NB4 (cell line): ENCODE results near the gene TRMU.
"Not testable (repeated sequence)": the region's sequence is repeated elsewhere in the genome, so short reads cannot be mapped to it uniquely, and the experiment has no call there.

Experiments
- DNase-seq: peaks from one replicate; pipeline ENCODE4 v3.0.0; 2010; ENCODE audit warnings: low read depth
- H3K4me3 ChIP-seq: one replicate; pipeline ENCODE4 v1.5.1; 2011; ENCODE audit warnings: mild to moderate bottlenecking, low read depth, low read length, moderate library complexity
- MYC ChIP-seq: IDR thresholded peaks from 2 replicates; pipeline ENCODE4 v1.6.1; 2011; ENCODE audit warnings: low read depth, low read length
- POLR2A ChIP-seq: IDR thresholded peaks from 2 replicates; pipeline ENCODE4 v1.6.1; 2011; ENCODE audit warnings: mild to moderate bottlenecking; ENCODE audit not compliant: insufficient read length; ENCODE audit errors: extremely low read depth
- TF ChIP-seq, protein P1 (sequence below): IDR thresholded peaks from one replicate; pipeline ENCODE4 v1.5.1; 2012; ENCODE audit warnings: low read depth, low read length
- TF ChIP-seq, protein P2 (sequence below): IDR thresholded peaks from 2 replicates; pipeline ENCODE4 v1.6.1; 2011; ENCODE audit warnings: low read depth, low read length

TRMU gene

DNA sequence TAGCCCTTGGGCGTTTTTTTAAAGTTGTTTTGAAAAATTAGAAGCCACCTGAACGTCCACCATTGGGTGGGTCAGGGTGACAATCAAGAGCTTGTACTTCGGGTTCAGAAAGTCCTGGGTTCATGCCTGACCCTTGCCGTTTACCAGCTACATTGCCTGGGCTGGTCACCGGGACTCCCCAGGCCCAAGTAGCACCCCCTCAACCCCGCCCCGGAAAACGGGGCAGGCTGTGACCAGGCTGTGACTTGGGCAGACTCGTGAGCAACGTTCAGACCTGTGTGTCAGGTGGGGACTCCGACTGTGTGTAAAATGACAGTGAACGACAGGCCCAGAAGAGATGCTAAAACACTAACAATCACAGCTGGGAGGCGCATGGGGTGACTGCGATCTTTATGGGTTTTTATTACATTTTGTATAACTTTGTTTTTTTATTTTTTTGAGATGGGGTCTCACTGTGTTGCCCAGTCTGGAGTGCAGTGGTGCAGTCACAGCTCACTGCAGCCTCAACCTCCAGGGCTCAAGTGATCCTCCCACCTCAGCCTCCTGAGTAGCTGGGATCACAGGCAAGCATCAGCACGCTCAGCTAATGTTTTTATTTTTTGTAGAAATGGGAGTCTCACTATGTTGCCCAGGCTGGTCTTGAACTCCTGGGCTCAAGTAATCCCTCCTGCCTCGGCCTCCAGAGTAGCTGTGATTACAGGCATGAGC, 56.8 kb downstream of the TRMU start:
- DNase-seq: no peak
- TF ChIP-seq, protein P1, sequence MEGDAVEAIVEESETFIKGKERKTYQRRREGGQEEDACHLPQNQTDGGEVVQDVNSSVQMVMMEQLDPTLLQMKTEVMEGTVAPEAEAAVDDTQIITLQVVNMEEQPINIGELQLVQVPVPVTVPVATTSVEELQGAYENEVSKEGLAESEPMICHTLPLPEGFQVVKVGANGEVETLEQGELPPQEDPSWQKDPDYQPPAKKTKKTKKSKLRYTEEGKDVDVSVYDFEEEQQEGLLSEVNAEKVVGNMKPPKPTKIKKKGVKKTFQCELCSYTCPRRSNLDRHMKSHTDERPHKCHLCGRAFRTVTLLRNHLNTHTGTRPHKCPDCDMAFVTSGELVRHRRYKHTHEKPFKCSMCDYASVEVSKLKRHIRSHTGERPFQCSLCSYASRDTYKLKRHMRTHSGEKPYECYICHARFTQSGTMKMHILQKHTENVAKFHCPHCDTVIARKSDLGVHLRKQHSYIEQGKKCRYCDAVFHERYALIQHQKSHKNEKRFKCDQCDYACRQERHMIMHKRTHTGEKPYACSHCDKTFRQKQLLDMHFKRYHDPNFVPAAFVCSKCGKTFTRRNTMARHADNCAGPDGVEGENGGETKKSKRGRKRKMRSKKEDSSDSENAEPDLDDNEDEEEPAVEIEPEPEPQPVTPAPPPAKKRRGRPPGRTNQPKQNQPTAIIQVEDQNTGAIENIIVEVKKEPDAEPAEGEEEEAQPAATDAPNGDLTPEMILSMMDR: no peak
- TF ChIP-seq MYC: no peak
- no peak for TF ChIP-seq POLR2A
- TF ChIP-seq, protein P2, sequence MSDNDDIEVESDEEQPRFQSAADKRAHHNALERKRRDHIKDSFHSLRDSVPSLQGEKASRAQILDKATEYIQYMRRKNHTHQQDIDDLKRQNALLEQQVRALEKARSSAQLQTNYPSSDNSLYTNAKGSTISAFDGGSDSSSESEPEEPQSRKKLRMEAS: no peak
- no peak overlapping the region for H3K4me3 ChIP-seq

DNA sequence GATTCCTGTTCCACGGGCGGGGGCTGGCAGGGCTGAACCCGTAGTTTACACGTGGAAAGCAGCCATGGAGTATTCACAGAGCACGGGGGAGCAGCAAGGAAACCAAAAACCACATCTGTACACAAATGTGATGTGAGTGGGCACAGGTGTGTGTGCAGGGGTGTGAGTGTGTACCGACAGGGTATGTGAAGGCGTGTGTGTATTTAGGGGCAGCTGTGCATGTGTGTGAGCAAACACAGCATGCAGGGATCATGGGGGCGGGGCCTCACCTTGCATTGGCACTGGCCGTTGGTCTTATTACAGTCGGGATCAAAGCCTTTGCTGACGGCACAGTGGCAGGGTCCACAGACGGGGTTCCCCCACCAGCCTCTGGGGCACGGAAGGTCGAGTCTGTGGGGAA, 58.4 kb downstream of the TRMU start:
- H3K4me3 ChIP-seq: no peak overlapping the region
- no peak for TF ChIP-seq MYC
- TF ChIP-seq, protein P1: no peak
- no peak for TF ChIP-seq POLR2A
- TF ChIP-seq, protein P2: no peak
- DNase-seq: no peak

DNA sequence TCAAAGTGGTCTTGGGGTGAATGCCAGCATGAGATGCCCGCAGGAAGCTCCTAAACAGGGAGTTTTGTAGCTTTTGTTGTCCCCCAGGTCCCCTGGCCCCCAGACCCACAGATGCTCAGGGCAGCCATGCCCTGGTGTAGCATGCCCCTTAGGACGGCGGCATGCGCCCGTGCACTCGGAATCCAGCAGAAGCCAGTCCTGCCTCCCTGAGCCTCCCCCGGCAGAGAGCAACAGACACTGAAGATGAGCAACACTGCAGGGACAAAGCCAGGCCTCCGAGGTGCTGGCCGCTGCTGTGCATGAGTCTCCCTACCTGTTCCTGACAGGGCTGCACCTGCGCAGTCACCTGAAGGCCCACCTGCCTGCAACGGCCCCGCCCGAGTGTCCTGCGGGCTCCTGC, 59.1 kb downstream of the TRMU start:
- DNase-seq: no peak
- TF ChIP-seq, protein P2: no peak
- TF ChIP-seq POLR2A: no peak
- H3K4me3 ChIP-seq: no peak overlapping the region

DNA sequence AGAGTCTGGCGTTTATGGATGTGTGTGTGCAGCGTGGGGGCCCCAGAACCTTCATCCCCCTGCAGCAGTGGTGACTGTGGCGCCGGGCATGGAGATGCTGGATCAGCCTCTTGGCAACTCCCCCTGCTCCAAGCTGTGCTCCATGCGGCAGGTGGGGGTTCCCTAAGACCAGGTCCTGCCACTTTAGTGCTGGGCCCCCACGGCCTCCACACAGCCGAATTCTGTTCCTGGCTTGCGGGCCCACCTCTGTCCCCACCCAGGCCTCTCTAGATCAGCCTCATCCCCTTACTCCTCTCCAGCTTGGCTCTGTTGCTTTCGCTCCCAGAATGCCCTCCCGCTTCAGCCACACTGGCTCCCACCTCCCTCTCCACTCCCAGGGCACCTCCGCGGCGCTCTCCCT, 59.6 kb downstream of the TRMU start:
- DNase-seq: no peak

DNA sequence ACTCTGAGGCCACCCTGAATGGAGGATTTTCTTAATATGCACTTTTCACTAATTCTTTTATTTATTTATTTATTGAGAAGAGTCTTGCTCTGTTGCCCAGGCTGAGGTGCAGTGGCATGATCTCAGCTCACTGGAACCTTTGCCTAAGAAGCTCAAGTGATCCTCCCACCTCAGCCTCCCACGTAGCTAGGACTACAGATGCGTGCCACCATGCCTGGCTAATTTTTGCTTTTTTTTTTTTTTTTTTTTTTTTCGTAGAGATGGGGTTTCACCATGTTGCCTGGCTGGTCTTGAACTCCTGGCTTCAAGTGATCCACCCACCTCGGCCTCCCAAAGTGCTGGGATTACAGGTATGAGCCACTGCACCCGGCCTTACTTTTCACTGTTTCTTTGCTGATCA, 61.5 kb downstream of the TRMU start:
- H3K4me3 ChIP-seq, DNase-seq: not testable (repeated sequence)

More for the DNA sequence above, 59.6 kb downstream of the TRMU start:
- no peak overlapping the region for H3K4me3 ChIP-seq
- TF ChIP-seq, protein P2: no peak
- TF ChIP-seq, protein P1: no peak
- TF ChIP-seq POLR2A: no peak
- TF ChIP-seq MYC: no peak

DNA sequence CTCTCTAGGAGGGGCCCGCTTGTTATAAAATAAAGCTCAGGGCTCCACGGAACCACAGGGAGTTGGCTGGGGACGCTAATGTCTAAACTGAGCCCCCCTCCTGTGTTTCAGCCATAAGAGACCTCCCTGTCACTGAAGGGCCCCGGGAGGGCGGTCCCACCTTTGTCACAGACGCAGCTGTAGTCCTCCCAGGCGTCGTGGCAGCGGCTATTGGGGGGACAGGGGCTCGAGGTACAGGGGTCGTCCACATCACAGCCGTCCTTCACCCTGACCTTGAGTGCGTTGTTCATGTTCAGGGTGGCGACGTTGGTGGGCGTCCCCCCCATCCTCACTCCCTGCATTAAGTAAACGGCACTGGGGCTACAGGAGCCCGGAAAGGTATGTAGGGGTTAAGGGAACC, 62.0 kb downstream of the TRMU start:
- TF ChIP-seq, protein P2: no peak
- DNase-seq: no peak
- H3K4me3 ChIP-seq: no peak overlapping the region

DNA sequence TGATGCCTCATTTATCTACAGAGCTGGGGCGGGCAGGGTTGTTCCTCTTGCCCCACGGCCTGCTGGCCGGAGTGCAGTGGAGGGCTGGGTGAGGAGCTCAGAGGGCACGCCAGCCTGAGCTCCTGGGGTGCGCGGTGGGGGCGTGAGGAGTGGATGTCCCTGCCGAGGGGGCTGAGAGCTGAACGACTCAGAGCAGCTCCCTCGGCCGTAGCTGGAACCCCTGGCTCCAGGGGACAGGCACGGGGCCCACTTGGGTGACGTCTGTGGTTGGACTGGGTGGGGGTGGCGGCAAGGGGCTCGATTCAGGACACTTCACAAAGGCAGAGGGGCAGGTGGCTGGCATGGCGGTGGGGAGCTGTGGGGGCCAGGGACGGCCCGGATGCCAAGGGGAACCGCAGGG, 62.4 kb downstream of the TRMU start:
- no peak overlapping the region for H3K4me3 ChIP-seq
- no peak for DNase-seq
- TF ChIP-seq POLR2A: no peak
- TF ChIP-seq, protein P1: no peak
- TF ChIP-seq, protein P2: no peak
- no peak for TF ChIP-seq MYC
